Stromal cell of bone marrow (primary cell): Measurements from ENCODE around the gene PGPEP1.
A peak's percentile ranks its signal among the peaks of the same experiment; 100 is the strongest.

Source experiments
- DNase-seq: peaks from one replicate; pipeline ENCODE4 v3.0.0-alpha.2; 2012; ENCODE audit warnings: low read depth

PGPEP1 gene

GRCh38 chr19:18418483-18419194 is 78.2 kb downstream of the PGPEP1 start:
- DNase-seq = no peak

GRCh38 chr19:18419195-18419698 is 78.8 kb downstream of the PGPEP1 start, which contains the start of gene SSBP4:
Gene SSBP4, plus strand, starts transcription at chr19:18419398. Its CDS starts 251 bp downstream, at chr19:18419649.
- peak; percentile 64 for DNase-seq
